Measurements from ENCODE around the gene NHSL1.
A peak's percentile ranks its signal among the peaks of the same experiment; 100 is the strongest.

The NHSL1 gene

GRCh38 chr6:138431256-138432062 lies 67.8 kb downstream of the NHSL1 start:
- TF ChIP-seq, protein P1, sequence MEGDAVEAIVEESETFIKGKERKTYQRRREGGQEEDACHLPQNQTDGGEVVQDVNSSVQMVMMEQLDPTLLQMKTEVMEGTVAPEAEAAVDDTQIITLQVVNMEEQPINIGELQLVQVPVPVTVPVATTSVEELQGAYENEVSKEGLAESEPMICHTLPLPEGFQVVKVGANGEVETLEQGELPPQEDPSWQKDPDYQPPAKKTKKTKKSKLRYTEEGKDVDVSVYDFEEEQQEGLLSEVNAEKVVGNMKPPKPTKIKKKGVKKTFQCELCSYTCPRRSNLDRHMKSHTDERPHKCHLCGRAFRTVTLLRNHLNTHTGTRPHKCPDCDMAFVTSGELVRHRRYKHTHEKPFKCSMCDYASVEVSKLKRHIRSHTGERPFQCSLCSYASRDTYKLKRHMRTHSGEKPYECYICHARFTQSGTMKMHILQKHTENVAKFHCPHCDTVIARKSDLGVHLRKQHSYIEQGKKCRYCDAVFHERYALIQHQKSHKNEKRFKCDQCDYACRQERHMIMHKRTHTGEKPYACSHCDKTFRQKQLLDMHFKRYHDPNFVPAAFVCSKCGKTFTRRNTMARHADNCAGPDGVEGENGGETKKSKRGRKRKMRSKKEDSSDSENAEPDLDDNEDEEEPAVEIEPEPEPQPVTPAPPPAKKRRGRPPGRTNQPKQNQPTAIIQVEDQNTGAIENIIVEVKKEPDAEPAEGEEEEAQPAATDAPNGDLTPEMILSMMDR (IDR thresholded peaks at IDR 0.05) = no peak
- no peak for TF ChIP-seq ZFX (IDR thresholded peaks at IDR 0.05; ENCODE audit: borderline replicate concordance)
- no peak overlapping the region for H3K27ac ChIP-seq

DNA sequence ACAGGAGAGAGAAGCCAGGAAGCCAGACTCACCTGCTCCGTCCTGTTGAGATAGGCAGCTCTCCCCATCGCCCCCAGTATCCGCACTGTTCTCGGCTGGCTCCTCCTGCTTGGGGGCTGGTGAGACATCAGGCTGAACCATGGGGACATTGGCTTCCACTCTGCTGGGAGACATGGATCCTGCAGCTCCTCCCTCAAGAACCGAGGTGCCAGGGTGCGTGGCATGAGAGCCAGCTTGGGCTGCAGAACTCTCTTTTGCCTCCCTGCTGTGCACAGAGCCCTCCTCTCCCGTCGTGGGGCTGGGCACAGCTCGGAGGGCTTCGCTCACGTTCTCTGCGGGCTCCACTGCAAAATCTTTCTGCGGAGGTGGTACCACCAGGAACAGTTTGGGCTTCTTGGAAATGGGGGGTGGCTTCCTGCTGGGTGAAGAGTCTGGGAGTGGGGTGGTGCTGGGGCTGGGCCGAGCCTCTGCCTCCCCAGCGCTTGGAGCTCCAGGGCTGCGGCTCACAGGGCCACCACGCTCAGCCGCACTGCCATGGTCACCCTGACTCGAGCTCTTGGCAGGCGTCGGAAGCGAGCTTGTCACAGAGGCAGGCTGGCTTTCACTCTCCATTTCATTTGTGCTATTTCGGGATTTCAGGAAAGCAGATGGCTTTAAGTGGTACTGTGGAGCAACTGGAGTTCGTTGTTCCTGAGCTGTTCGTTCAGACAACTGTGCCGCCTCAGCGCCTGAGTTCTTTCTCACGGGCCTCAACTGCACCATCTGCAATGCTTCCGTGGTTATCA lies 68.7 kb downstream of the NHSL1 start:
- TF ChIP-seq ZFX (IDR thresholded peaks at IDR 0.05; ENCODE audit: borderline replicate concordance) = no peak
- TF ChIP-seq, protein P1 (IDR thresholded peaks at IDR 0.05) = no peak
- peak overlapping the region; percentile 7 for H3K27ac ChIP-seq

GRCh38 chr6:138429761-138430160 lies 69.5 kb downstream of the NHSL1 start:
- TF ChIP-seq, protein P1 (IDR thresholded peaks at IDR 0.05) = no peak
- TF ChIP-seq ZFX (IDR thresholded peaks at IDR 0.05; ENCODE audit: borderline replicate concordance) = no peak
- H3K27ac ChIP-seq = peak overlapping the region; percentile 7

- TF ChIP-seq ZFX (IDR thresholded peaks at IDR 0.05; ENCODE audit: borderline replicate concordance) = no peak
- TF ChIP-seq, protein P1 (IDR thresholded peaks at IDR 0.05) = peak; percentile 77
- peak overlapping the region; percentile 7 for H3K27ac ChIP-seq
Observed at GRCh38 chr6:138428944-138429598, 70.2 kb downstream of the NHSL1 start.

- no peak for TF ChIP-seq ZFX (IDR thresholded peaks at IDR 0.05; ENCODE audit: borderline replicate concordance)
- TF ChIP-seq, protein P1 (IDR thresholded peaks at IDR 0.05) = no peak
- no peak overlapping the region for H3K27ac ChIP-seq
Observed at GRCh38 chr6:138427701-138428100, 71.6 kb downstream of the NHSL1 start.

GRCh38 chr6:138426500-138427123 lies 72.7 kb downstream of the NHSL1 start:
- no peak overlapping the region for H3K27ac ChIP-seq

GRCh38 chr6:138425256-138425655 lies 74.0 kb downstream of the NHSL1 start:
- 0 out of 2 replicates have a peak overlapping the region, but pooled peaks have one; percentile 8 for H3K27ac ChIP-seq

More at GRCh38 chr6:138426500-138427123, 72.7 kb downstream of the NHSL1 start:
- TF ChIP-seq, protein P1 (IDR thresholded peaks at IDR 0.05) = no peak
- TF ChIP-seq ZFX (IDR thresholded peaks at IDR 0.05; ENCODE audit: borderline replicate concordance) = no peak

All from 22Rv1 (cell line).